GM13976 (cell line): ENCODE measurements around the gene FBXO30.

Source experiments
- DNase-seq: peaks from one replicate; pipeline ENCODE4 v3.0.0; 2012; ENCODE audit warnings: low spot score
- CTCF ChIP-seq: IDR thresholded peaks from 2 replicates; pipeline ENCODE4 v1.5.1; 2012; ENCODE audit warnings: borderline replicate concordance, mild to moderate bottlenecking; ENCODE audit not compliant: insufficient read depth; ENCODE audit errors: extremely low read depth, missing control alignments, control extremely low read depth
- in situ Hi-C: fragments of 300-500 bp; cut with MboI; formaldehyde crosslinking; loops from one replicate; pipeline ENCODE4 v1.12.0; 2022; ENCODE audit warnings: low sequenced_read_pairs, mixed read lengths, inconsistent platforms; ENCODE audit not compliant: unreplicated experiment

FBXO30 gene

GRCh38 chr6:145814035-145814500, 527 bp downstream of the FBXO30 start:
- in situ Hi-C loops: no loop called here
- TF ChIP-seq CTCF: no peak
- DNase-seq: no peak

- no peak for DNase-seq
- in situ Hi-C loops: no loop called here
These were observed 1.1 kb downstream of the FBXO30 start for GRCh38 chr6:145813285-145814034.

GRCh38 chr6:145811741-145812140, 2.9 kb downstream of the FBXO30 start:
- in situ Hi-C loops: no loop called here
- no peak for TF ChIP-seq CTCF
- DNase-seq: no peak

More at GRCh38 chr6:145813285-145814034, 1.1 kb downstream of the FBXO30 start:
- no peak for TF ChIP-seq CTCF

- no peak for TF ChIP-seq CTCF
- no peak for DNase-seq
- in situ Hi-C loops: no loop called here
These were observed 4.8 kb downstream of the FBXO30 start for GRCh38 chr6:145809785-145810184.

- in situ Hi-C loops: no loop called here
- peak; percentile 27 for DNase-seq
- no peak for TF ChIP-seq CTCF
These were observed 5.4 kb downstream of the FBXO30 start for GRCh38 chr6:145809211-145809610.

GRCh38 chr6:145808239-145808638, 6.4 kb downstream of the FBXO30 start:
- in situ Hi-C loops: no loop called here
- no peak for DNase-seq
- TF ChIP-seq CTCF: no peak

GRCh38 chr6:145802141-145802540, 12.5 kb downstream of the FBXO30 start:
- in situ Hi-C loops: no loop called here
- TF ChIP-seq CTCF: no peak
- no peak for DNase-seq
